AG04449 (cell line): ENCODE measurements around the gene CSGALNACT2.

Experiments used
- CTCF ChIA-PET: fragments of 350-600 bp; formaldehyde crosslinking; extraction: SDS; loops from one replicate; lab custom pipeline; 2021; ENCODE audit warnings: antibody characterized with exemption; lab: Yijun Ruan, JAX
- POLR2A ChIA-PET: fragments of 400-600, 350-600 bp; formaldehyde crosslinking; extraction: SDS; loops from one replicate; lab custom pipeline; 2020; ENCODE audit warnings: antibody characterized with exemption, inconsistent platforms; lab: Yijun Ruan, JAX
- DNase-seq: peaks from one replicate; pipeline ENCODE4 v3.0.0-alpha.2; 2010; ENCODE audit warnings: low read depth, low spot score
- H3K4me3 ChIP-seq: 2 replicates; pipeline ENCODE4 v1.5.1; 2011; ENCODE audit warnings: low read depth, mild to moderate bottlenecking, control low read depth, low read length
- CTCF ChIP-seq: IDR thresholded peaks from one replicate; pipeline ENCODE4 v1.5.1; 2011; ENCODE audit warnings: mild to moderate bottlenecking, moderate library complexity, low read length, control low read depth, inconsistent platforms; ENCODE audit not compliant: insufficient read depth; ENCODE audit errors: missing control alignments

Gene CSGALNACT2

GRCh38 chr10:43214071-43214955 is 76.1 kb downstream of the CSGALNACT2 start:
- no peak for DNase-seq
- TF ChIP-seq CTCF, result no peak
- H3K4me3 ChIP-seq, result no peak overlapping the region
- POLR2A ChIA-PET, result no interaction called here
- CTCF ChIA-PET, result interaction anchor here (6.7 kb wide), 1 partner anchor 10 kb away, joined by 75 read pairs; no protein-coding TSS in a partner anchor

GRCh38 chr10:43214956-43215561 is 76.8 kb downstream of the CSGALNACT2 start:
- TF ChIP-seq CTCF, result no peak
- no peak overlapping the region for H3K4me3 ChIP-seq
- ChIA-PET CTCF (interaction anchor here (6.7 kb wide), 1 partner anchor 11 kb away, joined by 75 read pairs; no protein-coding TSS in a partner anchor), POLR2A (no interaction called here)
- DNase-seq, result no peak

- TF ChIP-seq CTCF, result no peak
- POLR2A ChIA-PET, result no interaction called here
- CTCF ChIA-PET, result interaction anchor here (6.7 kb wide), 1 partner anchor 12 kb away, joined by 75 read pairs; no protein-coding TSS in a partner anchor
- no peak for DNase-seq
- H3K4me3 ChIP-seq, result no peak overlapping the region
Observed at GRCh38 chr10:43215758-43216455, 77.7 kb downstream of the CSGALNACT2 start.

- ChIA-PET POLR2A (interaction anchor here (0.5 kb wide), 1 partner anchor 286 kb away, joined by 3 read pairs; no protein-coding TSS in a partner anchor), CTCF (interaction anchor here (6.7 kb wide), 1 partner anchor 13 kb away, joined by 75 read pairs; no protein-coding TSS in a partner anchor)
- DNase-seq, result no peak
- H3K4me3 ChIP-seq, result no peak overlapping the region
- TF ChIP-seq CTCF, result no peak
Observed at GRCh38 chr10:43216931-43217562, 78.8 kb downstream of the CSGALNACT2 start.

GRCh38 chr10:43217563-43218205 is 79.4 kb downstream of the CSGALNACT2 start:
- POLR2A ChIA-PET, result interaction anchor here (0.5 kb wide), 1 partner anchor 285 kb away, joined by 3 read pairs; no protein-coding TSS in a partner anchor

More at GRCh38 chr10:43217563-43218205, 79.4 kb downstream of the CSGALNACT2 start:
- CTCF ChIA-PET, result interaction anchor here (6.7 kb wide), 1 partner anchor 14 kb away, joined by 75 read pairs; no protein-coding TSS in a partner anchor
- H3K4me3 ChIP-seq, result no peak overlapping the region
- no peak for TF ChIP-seq CTCF
- DNase-seq, result no peak
